ENCODE data around the gene TCERG1L.
"Not testable (repeated sequence)": the region's sequence is repeated elsewhere in the genome, so short reads cannot be mapped to it uniquely, and the experiment has no call there.

TCERG1L gene

DNA sequence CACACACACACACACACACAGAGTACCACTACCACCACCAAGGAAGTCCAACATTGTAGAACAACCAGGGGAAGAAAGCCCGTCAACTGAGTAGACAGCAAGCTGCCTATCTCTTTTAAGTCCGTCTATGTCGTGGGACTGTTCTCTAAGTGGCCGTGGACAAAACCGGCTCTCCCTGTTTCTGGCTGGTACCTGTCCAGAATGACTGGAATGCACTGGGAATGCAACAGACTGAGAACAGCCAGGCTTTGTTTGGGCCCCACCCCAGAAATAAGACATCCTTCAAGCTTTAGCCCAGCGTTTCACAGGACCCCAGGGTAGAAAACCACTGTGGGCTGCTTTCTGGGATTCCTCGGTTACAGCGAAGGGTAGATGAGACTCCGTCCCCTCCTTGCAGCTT, 203.6 kb downstream of the TCERG1L start:
- DNase-seq (ENCODE audit: low read depth in 3 of 3), result no peak

DNA sequence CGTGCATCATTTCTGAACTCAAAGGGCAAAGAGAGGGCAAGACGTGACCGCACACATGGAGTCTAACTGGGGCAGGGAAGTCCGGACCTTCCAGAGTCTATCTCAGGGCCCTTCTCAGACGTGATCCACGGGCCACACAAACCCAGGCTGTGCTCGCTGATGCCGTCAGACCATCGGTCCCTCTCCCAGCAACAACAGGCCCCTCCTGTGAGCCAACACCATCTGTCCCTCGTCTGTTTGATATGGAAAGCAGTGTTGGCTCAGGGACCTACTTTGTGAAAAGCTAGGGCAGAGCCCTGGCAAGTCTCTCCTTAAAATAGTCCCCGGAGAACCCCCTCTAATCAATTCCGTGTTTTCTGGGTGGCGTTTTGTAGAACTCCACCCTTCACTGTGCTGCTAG, 208.8 kb downstream of the TCERG1L start:
- no peak for DNase-seq (ENCODE audit: low read depth in 3 of 3)

GRCh38 chr10:131102147-131102546, 209.4 kb downstream of the TCERG1L start:
- no peak for DNase-seq (ENCODE audit: low read depth in 3 of 3)

- not testable (repeated sequence) for DNase-seq (ENCODE audit: low read depth in 3 of 3)
Observed at GRCh38 chr10:131100418-131101410, 210.8 kb downstream of the TCERG1L start.

- no peak for DNase-seq (ENCODE audit: low read depth in 3 of 3)
Observed at GRCh38 chr10:131099028-131099726, 212.3 kb downstream of the TCERG1L start.

GRCh38 chr10:131098416-131098952, 213.0 kb downstream of the TCERG1L start:
- DNase-seq (ENCODE audit: low read depth in 3 of 3), result no peak

- no peak for DNase-seq (ENCODE audit: low read depth in 3 of 3)
Observed at GRCh38 chr10:131096031-131096430, 215.5 kb downstream of the TCERG1L start.

DNA sequence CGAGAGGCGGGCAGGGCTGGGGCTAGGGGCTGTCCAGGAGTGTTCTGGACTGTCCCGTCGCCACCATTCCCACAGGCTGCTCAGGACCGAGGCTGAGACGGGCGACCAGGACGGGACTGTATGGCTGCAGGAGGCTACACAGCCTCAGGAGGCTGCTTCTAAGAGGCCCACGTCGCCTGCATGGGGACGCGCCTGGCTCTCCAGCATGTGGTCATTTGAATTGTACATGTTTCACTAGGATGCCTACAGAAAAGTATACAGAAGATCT, 216.3 kb downstream of the TCERG1L start:
- DNase-seq (ENCODE audit: low read depth in 3 of 3), result no peak

DNA sequence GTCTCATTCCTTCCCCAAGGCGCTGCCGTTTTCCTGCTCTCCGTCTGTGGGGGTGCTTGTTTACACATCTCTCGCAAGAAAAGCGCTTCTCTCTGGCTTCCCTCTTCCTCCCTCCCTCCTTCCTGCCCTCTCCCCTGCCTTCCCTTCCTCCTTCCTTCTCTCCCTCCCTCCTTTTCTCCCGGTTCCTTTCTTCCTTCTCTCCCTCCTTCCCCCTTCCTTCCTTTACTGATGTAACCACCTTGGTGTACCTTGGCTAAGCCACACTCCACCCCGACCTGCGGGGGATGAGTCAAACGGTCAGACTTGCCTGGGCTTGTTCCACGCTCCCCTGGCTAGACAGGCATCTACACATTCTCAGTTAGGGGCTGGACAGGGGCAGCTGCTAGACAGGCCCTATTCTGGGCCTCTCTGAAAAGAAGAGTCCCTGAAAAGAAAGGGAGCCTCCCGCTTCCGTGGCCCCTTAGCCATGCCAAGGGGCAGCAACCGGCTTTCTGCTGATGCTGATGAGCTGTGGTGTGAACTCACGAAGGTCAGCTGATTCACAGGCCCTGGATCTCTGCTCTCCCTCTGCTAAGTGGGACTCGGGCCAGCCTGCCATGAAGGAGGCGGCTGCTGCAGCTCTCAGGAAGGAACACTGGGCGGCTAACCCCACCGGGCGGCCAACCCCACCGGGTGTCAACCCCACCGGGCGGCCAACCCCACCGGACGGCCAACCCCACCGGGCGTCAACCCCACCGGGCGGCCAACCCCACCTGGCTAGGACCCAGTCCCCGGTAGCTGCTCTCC, 216.8 kb downstream of the TCERG1L start:
- no peak for DNase-seq (ENCODE audit: low read depth in 3 of 3)

- no peak for DNase-seq (ENCODE audit: low read depth in 3 of 3)
Observed at GRCh38 chr10:131093795-131094366, 217.6 kb downstream of the TCERG1L start.

DNA sequence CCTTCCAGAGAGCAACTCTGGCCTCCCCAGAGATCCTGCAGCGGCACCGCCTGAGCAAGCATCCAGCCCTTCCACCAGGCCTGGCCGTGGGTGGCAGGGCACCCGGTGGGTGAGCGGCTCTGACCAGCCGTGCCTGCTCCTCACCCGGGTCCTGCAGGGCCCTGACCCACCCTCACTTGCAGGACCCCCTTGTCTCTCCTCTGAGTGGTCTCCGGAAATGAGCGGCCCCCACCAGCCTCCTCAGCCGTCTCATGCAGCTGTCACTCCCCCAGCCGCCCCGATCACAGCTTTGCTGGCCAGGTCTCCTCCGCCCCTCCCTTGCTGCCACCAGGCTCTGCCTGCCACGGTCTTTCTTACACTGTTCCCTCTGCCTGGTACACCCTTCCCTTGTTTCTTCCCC, 218.2 kb downstream of the TCERG1L start:
- no peak for DNase-seq (ENCODE audit: low read depth in 3 of 3)

- DNase-seq (ENCODE audit: low read depth in 3 of 3), result no peak
Observed at GRCh38 chr10:131092876-131093275, 218.6 kb downstream of the TCERG1L start.

DNA sequence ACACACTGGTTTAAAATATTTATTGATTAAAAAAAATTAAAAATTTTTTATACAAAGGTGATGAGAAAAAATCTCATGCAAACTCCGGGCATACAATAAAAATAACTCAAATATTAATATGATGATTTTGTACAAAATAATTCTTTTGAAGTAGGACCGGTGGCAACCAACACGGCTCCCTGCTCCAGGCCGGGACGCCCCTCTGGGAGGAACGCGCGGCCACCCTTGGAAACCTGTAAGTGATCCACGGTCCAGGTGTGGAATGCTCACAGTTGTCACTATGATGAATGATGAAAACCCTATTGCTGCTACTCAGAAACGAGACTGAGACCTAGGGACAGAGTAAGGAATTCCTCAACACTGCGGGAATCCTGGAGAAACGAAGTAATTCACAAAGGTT, 219.1 kb downstream of the TCERG1L start:
- no peak for DNase-seq (ENCODE audit: low read depth in 3 of 3)

DNA sequence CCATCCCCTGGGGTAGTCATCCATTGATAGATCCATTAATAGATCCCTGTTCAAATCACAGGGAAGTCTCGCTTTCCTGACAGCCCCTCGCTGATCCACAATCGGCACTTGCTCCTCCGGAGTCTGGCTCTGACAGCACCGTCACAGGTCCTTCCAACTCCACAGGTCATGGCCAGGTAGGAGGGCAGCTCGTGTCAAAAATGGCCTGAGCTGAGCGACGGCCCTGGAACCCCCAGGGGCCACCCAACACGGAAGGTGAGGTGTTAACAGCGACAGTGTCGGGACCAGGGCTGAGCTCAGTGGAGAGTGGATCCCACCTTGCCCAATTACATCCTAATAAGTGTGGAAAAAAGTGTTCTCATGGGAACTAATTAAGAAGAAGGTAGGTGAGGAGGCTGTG, 219.8 kb downstream of the TCERG1L start:
- no peak for DNase-seq (ENCODE audit: low read depth in 3 of 3)

DNA sequence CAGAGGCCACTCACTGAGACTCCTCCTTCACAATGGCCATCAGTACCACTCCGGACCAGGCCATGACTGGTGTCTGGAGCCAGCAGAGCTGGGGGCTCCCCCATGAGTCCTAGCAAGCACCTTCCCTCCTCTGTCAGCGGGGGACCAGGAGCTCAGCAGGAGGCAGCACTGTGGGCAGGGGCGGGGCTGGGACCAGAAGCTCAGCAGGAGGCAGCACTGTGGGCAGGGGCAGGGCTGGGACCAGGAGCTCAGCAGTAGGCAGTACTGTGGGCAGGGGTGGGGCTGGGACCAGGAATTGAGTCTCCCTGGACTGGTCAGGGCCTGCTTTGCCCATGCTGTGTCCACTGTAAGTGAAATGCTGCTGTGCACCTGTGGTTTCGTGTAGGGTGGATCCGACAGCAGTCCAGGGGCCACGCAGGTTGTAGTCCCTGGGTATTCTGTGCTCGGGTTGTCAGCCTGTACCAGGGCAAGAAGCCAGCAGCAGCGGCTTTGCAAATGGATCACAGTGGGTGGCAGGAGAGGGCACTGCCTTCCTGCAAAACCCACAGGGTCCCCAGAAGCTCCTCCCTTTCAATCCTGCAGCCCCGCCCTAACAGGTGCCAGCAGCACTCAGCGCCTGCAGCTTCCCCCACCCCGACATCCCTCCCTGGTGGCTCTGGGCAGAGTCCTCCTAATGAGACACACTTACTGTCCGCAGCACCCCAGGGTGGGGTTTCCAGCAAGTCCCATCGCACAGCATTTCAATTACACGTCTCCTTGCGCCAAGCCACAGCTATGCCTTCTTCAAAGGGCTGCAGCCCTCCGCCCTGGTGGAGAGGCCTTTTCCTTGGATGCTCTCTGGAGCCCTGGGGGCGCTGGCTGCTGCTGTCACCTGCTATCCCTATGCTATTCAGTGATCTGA, 220.5 kb downstream of the TCERG1L start:
- no peak for DNase-seq (ENCODE audit: low read depth in 3 of 3)

DNA sequence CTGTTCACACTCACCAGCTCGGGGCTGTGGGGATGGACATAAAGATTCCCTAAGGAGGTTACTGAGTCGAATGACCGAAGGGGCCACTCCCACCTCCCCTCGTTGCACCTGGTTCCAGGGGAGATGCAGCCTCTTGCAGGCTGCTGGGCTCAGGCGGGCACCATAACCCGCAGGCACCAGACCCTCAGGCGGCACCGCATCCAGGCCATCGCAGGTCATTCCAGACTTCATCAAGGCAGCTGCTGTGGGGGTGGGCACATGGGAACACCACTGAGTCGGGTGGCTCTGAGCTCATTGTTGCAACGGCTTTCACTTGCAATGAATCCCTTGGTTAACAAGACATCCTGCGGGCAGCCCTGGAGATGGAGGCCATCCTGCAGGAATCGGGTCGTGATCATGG, 221.7 kb downstream of the TCERG1L start:
- DNase-seq (ENCODE audit: low read depth in 3 of 3), result no peak

DNA sequence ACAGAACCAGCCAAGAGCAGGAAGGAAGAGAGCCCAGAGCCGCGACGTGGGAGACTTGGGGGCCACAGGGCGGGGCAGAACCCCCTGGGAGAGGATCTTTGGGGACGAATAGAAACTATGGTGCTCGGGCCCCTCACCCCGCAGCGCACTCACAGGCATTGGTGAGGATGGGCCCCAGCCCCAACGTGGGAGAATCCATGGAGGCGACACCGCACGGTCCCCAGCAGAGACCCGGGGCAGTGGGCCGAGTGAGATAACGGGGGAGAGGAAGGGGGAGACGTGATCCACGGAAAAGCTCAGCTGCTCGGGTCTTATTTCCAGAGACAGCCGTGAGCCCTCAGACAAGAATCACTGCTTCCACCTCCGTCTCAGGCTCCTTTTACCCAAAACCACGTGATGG, 222.4 kb downstream of the TCERG1L start:
- DNase-seq (ENCODE audit: low read depth in 3 of 3), result no peak

DNA sequence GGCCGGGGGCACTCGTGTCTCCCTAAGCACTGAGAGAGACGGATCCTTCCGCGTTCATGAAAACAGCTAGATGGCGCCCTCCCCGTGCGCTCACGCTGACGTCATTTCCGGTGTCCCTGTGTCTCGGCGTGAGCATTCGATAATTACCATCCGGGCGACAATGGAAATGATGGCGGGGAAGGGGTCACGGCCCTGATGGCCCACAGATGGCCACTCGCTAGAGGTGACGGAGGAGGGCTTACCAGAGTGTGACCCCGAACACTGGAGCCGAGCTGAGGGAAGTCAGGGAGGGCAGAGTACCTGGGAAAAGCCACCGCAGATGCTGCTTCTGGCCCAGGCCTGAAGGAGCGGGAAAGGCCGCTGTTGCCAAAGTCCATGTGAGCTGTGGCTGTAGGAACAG, 222.9 kb downstream of the TCERG1L start:
- no peak for DNase-seq (ENCODE audit: low read depth in 3 of 3)

- no peak for DNase-seq (ENCODE audit: low read depth in 3 of 3)
Observed at GRCh38 chr10:131087464-131088215, 223.9 kb downstream of the TCERG1L start.

GRCh38 chr10:131086511-131086910, 225.0 kb downstream of the TCERG1L start:
- DNase-seq (ENCODE audit: low read depth in 3 of 3), result no peak

All from stimulated activated CD4-positive, alpha-beta T cell treated with anti-CD3 and anti-CD28 coated beads, TNF-alpha, amount 100 ng/mL, for 24 hours (primary cell).